Stimulated activated CD8-positive, alpha-beta memory T cell treated with anti-CD3 and anti-CD28 coated beads, Interleukin-15, amount 100 ng/mL, for 48 hours (primary cell): Measurements from ENCODE around the gene CENPM.
A peak's percentile ranks its signal among the peaks of the same experiment; 100 is the strongest.

Experiments
- DNase-seq, 2 donors: peaks; one replicate each; pipeline ENCODE4 v3.0.0-alpha.2; 2020; ENCODE audit warnings: low read depth in 2 of 2

Gene CENPM

GRCh38 chr22:41946629-41947423 is at the start of gene CENPM:
Gene CENPM (minus strand): TSS chr22:41947152. CDS start chr22:41947076, 76 bp downstream.
- DNase-seq = peak; percentile 92 to 93

GRCh38 chr22:41995211-41995610 is 48.3 kb upstream of the CENPM start:
- DNase-seq = no peak

- no peak for DNase-seq
Observed at GRCh38 chr22:41992496-41992895, 45.5 kb upstream of the CENPM start.

- no peak for DNase-seq
Observed at GRCh38 chr22:41991111-41991510, 44.2 kb upstream of the CENPM start.

- no peak for DNase-seq
Observed at GRCh38 chr22:41989246-41989645, 42.3 kb upstream of the CENPM start.

GRCh38 chr22:41987276-41987675 is 40.3 kb upstream of the CENPM start:
- DNase-seq = no peak

GRCh38 chr22:41983513-41984405 is 36.8 kb upstream of the CENPM start:
- no peak for DNase-seq

GRCh38 chr22:41982865-41983264 is 35.9 kb upstream of the CENPM start:
- no peak for DNase-seq

GRCh38 chr22:41979423-41980250 is 32.7 kb upstream of the CENPM start:
- no peak for DNase-seq

GRCh38 chr22:41978732-41979131 is 31.8 kb upstream of the CENPM start:
- DNase-seq = no peak

GRCh38 chr22:41976961-41977566 is 30.1 kb upstream of the CENPM start:
- DNase-seq = no peak

- DNase-seq = peak in 1 of 2 donors; percentile 19
Observed at GRCh38 chr22:41976070-41976901, 29.3 kb upstream of the CENPM start.

GRCh38 chr22:41975299-41976069 is 28.5 kb upstream of the CENPM start:
- DNase-seq = no peak

GRCh38 chr22:41974691-41975290 is 27.8 kb upstream of the CENPM start:
- no peak for DNase-seq

GRCh38 chr22:41971431-41971830 is 24.5 kb upstream of the CENPM start:
- no peak for DNase-seq

- DNase-seq = no peak
Observed at GRCh38 chr22:41970601-41971000, 23.6 kb upstream of the CENPM start.

GRCh38 chr22:41969110-41969646 is 22.2 kb upstream of the CENPM start, which contains the start of gene SEPTIN3:
Gene SEPTIN3 (plus strand): TSS chr22:41969443. CDS start chr22:41971493, 2,050 bp downstream.
- DNase-seq = no peak

GRCh38 chr22:41968601-41969000 is 21.6 kb upstream of the CENPM start:
- no peak for DNase-seq
